Heart right ventricle (tissue), 16 donors: ENCODE results near the gene FKTN. TPM values are rescaled to one million over a fixed set of nuclear protein-coding genes. Genes with fewer than 3 reads are reported as not detected.

ENCODE experiments used
- ATAC-seq, 8 donors: fragments of 200-7000 bp; cut with Tn5 transposase; one replicate each; pipeline ENCODE4 v1.9.1; 2020; ENCODE audit warnings: mild to moderate bottlenecking in 8 of 8, moderate library complexity in 8 of 8, moderate number of reproducible peaks in 1 of 8
- DNase-seq, 2 donors: peaks; one replicate each; pipeline ENCODE4 v3.0.0-alpha.2; 2020
- H3K27ac ChIP-seq, 10 donors: fragments of 200-600 bp; sonication (generic) in 2 of 10; one replicate each; pipeline versions ENCODE4 v1.5.0 to v1.8.0; 2020 to 2022; ENCODE audit warnings: mild to moderate bottlenecking in 3 of 10
- H3K27me3 ChIP-seq, 7 donors: fragments of 200-600 bp; one replicate each; pipeline ENCODE4 v1.8.0; 2021 to 2022; ENCODE audit warnings: mild to moderate bottlenecking in 2 of 7
- H3K36me3 ChIP-seq, 9 donors: fragments of 200-600 bp; sonication (generic) in 1 of 9; one replicate each; pipeline versions ENCODE4 v1.5.0 to v1.8.0; 2020 to 2022; ENCODE audit warnings: mild to moderate bottlenecking in 2 of 9
- H3K4me1 ChIP-seq, 9 donors: fragments of 200-600 bp; sonication (generic) in 1 of 9; one replicate each; pipeline versions ENCODE4 v1.5.0 to v1.8.0; 2020 to 2022; ENCODE audit warnings: mild to moderate bottlenecking in 4 of 9
- H3K4me3 ChIP-seq, 10 donors: fragments of 200-600 bp; sonication (generic) in 2 of 10; one replicate each; pipeline versions ENCODE4 v1.5.0 to v1.8.0; 2020 to 2022; ENCODE audit warnings: mild to moderate bottlenecking in 7 of 10, moderate library complexity in 2 of 10
- H3K9me3 ChIP-seq, 11 donors: fragments of 200-600 bp in 10 of 11; sonication (generic) in 2 of 11; one replicate each; pipeline versions ENCODE4 v1.5.0 to v1.8.0; 2013 to 2022; ENCODE audit warnings: mild to moderate bottlenecking in 2 of 11, control low read depth in 1 of 11, moderate library complexity in 1 of 11
- CTCF ChIP-seq, 9 donors: fragments of 200-600 bp; sonication (generic) in 2 of 9; IDR thresholded peaks; one replicate each; pipeline versions ENCODE4 v1.5.0 to v1.8.0; 2021 to 2022; ENCODE audit warnings: antibody characterized with exemption in 9 of 9, mild to moderate bottlenecking in 5 of 9, moderate library complexity in 1 of 9
- WGBS, 2 donors: extraction: QIAGEN DNeasy Blood & Tissue Kit; methylation state at CpG; one replicate each; pipeline ENCODE4 v1.1.7; 2013; ENCODE audit warnings: inconsistent platforms in 1 of 2; 5-methylcytosine and 5-hydroxymethylcytosine counted together
- intact Hi-C, 10 donors: fragments of 100-400 bp; cut with DNase I; formaldehyde crosslinking; loops; one replicate each; pipeline versions ENCODE4 v1.11.1 to v1.14.2; 2022
- polyA plus RNA-seq, 2 donors: library from polyadenylated mRNA; stranded (reverse); fragments of 200-250 nt; gene quantifications; one replicate each; pipeline ENCODE4 v1.2.3, GENCODE V29; 2013
- total RNA-seq, 10 donors: library from RNA; stranded (reverse); fragmentation: NEBNext Ultra II Directional in 3 of 10; extraction: Animal tissue kit (Norgen Biotek cat#: 25700) in 3 of 10; gene quantifications; one replicate each; pipeline versions ENCODE4 v1.2.1 to v1.2.4, GENCODE V29; 2021 to 2023
- donor health status: Arrhythmogenic right ventricular cardiomyopathy.
- donor health status: ischemic (EF 13 %, LVEDD 7.1; RV severe dilation, severe dysfunction).
- donor health status: healthy with polysubstance abuse.
- donor health status: DM: no; HTN: yes; CAD: no.
- donor health status: DM: no; HTN: no; CAD: no.
- donor health status: ischemic (EF 25% LVEDD 6.9; RV normal size, moderate dysfunction).
- donor health status: ischemic (EF 25% LVEDD 5.7; RV mildly dilated, moderate dysfunction).
- donor health status: healthy.
- donor health status: DM: yes; HTN: yes; CAD: no.
- donor health status: Ischemic cardiomyopathy.
- donor health status: ischemic (EF 35%, LVEDD 5.7; RV mildly dilated, moderate dysfunction).
- donor health status: nonischemic (EF 11% LVEDD 7.7; RV severe dilation, severe dysfunction).
- donor health status: DM: yes; HTN: yes; CAD: no.
- donor health status: PGD.
- donor health status: ischemic (EF 29% LVEDD 5.4; RV normal size, mild dysfunction).
- donor health status: nonischemic (EF 23%, LVEDD 6.1; RV moderate dilation, normal function).

FKTN gene
- total and polyA plus RNA-seq, 12 donors, result 2.2 to 12.7 (median 7.8) TPM

GRCh38 chr9:105535920-105536668 is 21.8 kb upstream of the FKTN start:
- intact Hi-C loops, result no loop called here
- TF ChIP-seq CTCF (IDR thresholded peaks at IDR 0.05), result no peak
- Histone ChIP-seq H3K27ac (no peak overlapping the region), H3K27me3 (no peaks in the 10 kb centered on the region), H3K36me3 (peaks cover 0 to 31% (median 5%) of the 10 kb centered on the region in 9 donors), H3K4me3 (no peak overlapping the region), H3K9me3 (no peaks in the 10 kb centered on the region), H3K4me1 (peaks cover 0 to 3% (median 0%) of the 10 kb centered on the region in 9 donors)
- DNase-seq (no peak), ATAC-seq (no peak)
- WGBS, 2 donors, result 96% methylated on average over 3 of the region's 3 CpGs

GRCh38 chr9:105539452-105539851 is 18.5 kb upstream of the FKTN start:
- Histone ChIP-seq H3K4me1 (no peaks in the 10 kb centered on the region), H3K27ac (no peak overlapping the region), H3K4me3 (no peak overlapping the region), H3K27me3 (no peaks in the 10 kb centered on the region), H3K36me3 (peaks cover 0 to 40% (median 5%) of the 10 kb centered on the region in 9 donors), H3K9me3 (no peaks in the 10 kb centered on the region)
- 96 to 100% methylated on average over 1 of the region's 1 CpG for WGBS, 2 donors
- TF ChIP-seq CTCF (IDR thresholded peaks at IDR 0.05), result peak in 1 of 9 donors; percentile 13
- DNase-seq, result no peak
- intact Hi-C loops, result no loop called here
- no peak for ATAC-seq

- 97 to 99% methylated on average over 3 of the region's 3 CpGs for WGBS, 2 donors
- DNase-seq (no peak), ATAC-seq (no peak)
- no peak overlapping the region for H3K4me3 ChIP-seq
- peaks cover 0 to 28% (median 0%) of the 10 kb centered on the region in 9 donors for H3K36me3 ChIP-seq
- intact Hi-C loops, result no loop called here
- no peak for TF ChIP-seq CTCF (IDR thresholded peaks at IDR 0.05)
- H3K4me1 ChIP-seq, result no peaks in the 10 kb centered on the region
- H3K9me3 ChIP-seq, result no peaks in the 10 kb centered on the region
- H3K27ac ChIP-seq, result no peak overlapping the region
- H3K27me3 ChIP-seq, result no peaks in the 10 kb centered on the region
These were observed 16.1 kb upstream of the FKTN start for GRCh38 chr9:105541838-105542237.

- Histone ChIP-seq H3K27me3 (no peaks in the 10 kb centered on the region), H3K36me3 (no peaks in the 10 kb centered on the region), H3K9me3 (no peaks in the 10 kb centered on the region), H3K4me3 (no peak overlapping the region), H3K4me1 (peaks cover 0 to 19% (median 6%) of the 10 kb centered on the region in 9 donors), H3K27ac (no peak overlapping the region)
- TF ChIP-seq CTCF (IDR thresholded peaks at IDR 0.05), result no peak
- ATAC-seq (no peak), DNase-seq (peak in 1 of 2 donors; percentile 11)
- 65 to 77% methylated on average over 10 of the region's 10 CpGs for WGBS, 2 donors
- intact Hi-C loops, result no loop called here
These were observed 3.9 kb upstream of the FKTN start for GRCh38 chr9:105554042-105554441.
